HepG2 (cell line): ENCODE data around the gene TSHZ1. TPM values are rescaled to one million over a fixed set of nuclear protein-coding genes. Genes with fewer than 3 reads are reported as not detected.

Experiments
- ATAC-seq: fragments of 200-7000 bp; cut with Tn5 transposase; 3 replicates; pipeline ENCODE4 v1.9.1; 2020; ENCODE audit warnings: mild to moderate bottlenecking, moderate library complexity
- BruUV-seq: library from RNA; stranded (reverse); fragments of 400-500 nt; replicated peaks from 2 replicates; lab custom pipeline; 2021; lab: Mats Ljungman, UMichigan
- CTCF ChIA-PET: fragments of 300-600 bp; formaldehyde crosslinking; extraction: SDS; loops from one replicate; lab custom pipeline; 2021; ENCODE audit warnings: low total read pairs, inconsistent platforms, low intra/inter-chr PET ratio; lab: Yijun Ruan, JAX
- POLR2A ChIA-PET: fragments of 350-600 bp; sonication (Branson Sonifier 250); formaldehyde crosslinking; loops from one replicate; lab custom pipeline; 2020; ENCODE audit warnings: antibody characterized with exemption, inconsistent platforms; lab: Yijun Ruan, JAX
- DNase-seq: peaks from one replicate; pipeline ENCODE4 v3.0.0-alpha.2; 2015; ENCODE audit warnings: low spot score
- FAIRE-seq: peaks from 3 replicates; lab custom pipeline; 2011; peaks lifted over from hg19 to GRCh38; lab: Jason Lieb, UNC
- H2AFZ ChIP-seq: one replicate; pipeline ENCODE4 v1.6.1; 2011; ENCODE audit warnings: low read length, inconsistent platforms
- H3K27ac ChIP-seq: fragments of 300-600 bp; 3 replicates; pipeline ENCODE4 v1.8.0; 2011; ENCODE audit warnings: mixed run types, mild to moderate bottlenecking, mixed read lengths, low read length, inconsistent platforms; ENCODE audit not compliant: insufficient read depth; ENCODE audit errors: extremely low read length
- H3K27me3 ChIP-seq, 2 experiments: fragments of 200-600 bp in 1 of 2; 2 replicates in 1 of 2; 3 replicates in 1 of 2; pipeline versions ENCODE4 v1.6.0 to v1.8.0; 2011; ENCODE audit warnings: low read length in 2 of 2, mild to moderate bottlenecking in 2 of 2, moderate library complexity in 2 of 2, inconsistent platforms in 1 of 2; ENCODE audit not compliant: insufficient read depth in 2 of 2, control insufficient read depth in 1 of 2
- H3K36me3 ChIP-seq, 2 experiments: fragments of 200-600 bp in 1 of 2; replicated peaks in 1 of 2; 2 replicates in 1 of 2; 3 replicates in 1 of 2; pipeline versions ENCODE4 v1.5.1 to v1.8.0; 2011; ENCODE audit warnings: low read length in 2 of 2, inconsistent platforms in 1 of 2; ENCODE audit not compliant: insufficient read depth in 2 of 2, control insufficient read depth in 1 of 2
- H3K4me1 ChIP-seq: 2 replicates; pipeline ENCODE4 v1.5.1; 2012; ENCODE audit warnings: low read length, inconsistent platforms; ENCODE audit not compliant: insufficient read depth
- H3K4me2 ChIP-seq: 2 replicates; pipeline ENCODE4 v1.6.0; 2011; ENCODE audit warnings: low read depth, low read length, inconsistent platforms
- H3K4me3 ChIP-seq, 3 experiments: fragments of 200-600 bp in 1 of 3; sonication (generic), shearing (Covaris generic) in 1 of 3; replicated peaks in 1 of 3; 2 replicates each; pipeline ENCODE4 v1.5.1; 2011 to 2016; ENCODE audit warnings: low read length in 3 of 3, inconsistent platforms in 2 of 3, low read depth in 2 of 3, mild to moderate bottlenecking in 2 of 3, control low read depth in 1 of 3, mixed read lengths in 1 of 3; ENCODE audit not compliant: insufficient read depth in 1 of 3
- H3K79me2 ChIP-seq: one replicate; pipeline ENCODE4 v1.6.1; 2011; ENCODE audit warnings: low read length, inconsistent platforms; ENCODE audit not compliant: insufficient read depth
- H3K9ac ChIP-seq: 2 replicates; pipeline ENCODE4 v1.6.0; 2011; ENCODE audit warnings: mild to moderate bottlenecking, low read depth, low read length, inconsistent platforms; ENCODE audit not compliant: insufficient read depth
- H3K9me3 ChIP-seq: 2 replicates; pipeline ENCODE4 v1.5.1; 2012; ENCODE audit warnings: mild to moderate bottlenecking, low read length
- H4K20me1 ChIP-seq: 2 replicates; pipeline ENCODE4 v1.6.0; 2011; ENCODE audit warnings: inconsistent platforms, mild to moderate bottlenecking, low read length, moderate library complexity; ENCODE audit not compliant: insufficient read depth
- HNRNPH1 ChIP-seq: fragments of 200-400 bp; formaldehyde crosslinking; optimal IDR thresholded peaks from 2 replicates; pipeline ENCODE3; 2017; ENCODE audit warnings: mild to moderate bottlenecking, low read depth, low read length
- RXRA ChIP-seq: sonication (generic); formaldehyde crosslinking; IDR thresholded peaks from 2 replicates; pipeline ENCODE4 v1.5.1; 2020; ENCODE audit warnings: missing genetic modification reagents
- RXRB ChIP-seq: IDR thresholded peaks from 2 replicates; pipeline ENCODE4 v1.6.1; 2016; ENCODE audit warnings: borderline replicate concordance, missing genetic modification reagents, missing compliant biosample characterization
- SOX6 ChIP-seq, 2 experiments: fragments of 450-650 bp in 1 of 2; sonication (generic) in 1 of 2; formaldehyde crosslinking in 1 of 2; IDR thresholded peaks; 2 replicates each; pipeline versions ENCODE4 v1.4.0 to v1.6.1; 2017 to 2020; ENCODE audit warnings: antibody characterized with exemption in 1 of 2, mild to moderate bottlenecking in 1 of 2, missing genetic modification reagents in 1 of 2
- THRA ChIP-seq: sonication (generic); formaldehyde crosslinking; IDR thresholded peaks from 2 replicates; pipeline ENCODE4 v1.4.0; 2020; ENCODE audit warnings: missing genetic modification reagents, borderline replicate concordance
- XRCC5 ChIP-seq: fragments of 200-400 bp; formaldehyde crosslinking; optimal IDR thresholded peaks from 2 replicates; pipeline ENCODE3; 2017; ENCODE audit warnings: mild to moderate bottlenecking, low read length
- WGBS: methylation state at CpG from one replicate; pipeline ENCODE4 v1.1.6; 2017; ENCODE audit warnings: low lambda C conversion rate; 5-methylcytosine and 5-hydroxymethylcytosine counted together
- in situ Hi-C: cut with HindIII; loops from 2 replicates; pipeline ENCODE4 v1.10.0; 2017; ENCODE audit warnings: low pct_unique_long_range_greater_than_20kb; ENCODE audit not compliant: extremely low pct_ligation_motif_present
- intact Hi-C: fragments of 100-400 bp; cut with micrococcal nuclease; formaldehyde crosslinking; loops from one replicate; pipeline ENCODE4 v1.10.0; 2022; ENCODE audit not compliant: unreplicated experiment
- polyA plus RNA-seq, 8 experiments: library from polyadenylated mRNA; depleted of rRNA in 3 of 8; stranded (reverse) in 7 of 8; unstranded in 1 of 8; fragments of >200 nt; fragmentation: Illumina TruSeq in 4 of 8; extraction: Trizol in 4 of 8; gene quantifications; 2 replicates each; pipeline versions ENCODE4 v1.2.1 to v1.2.3, GENCODE V29; 2011 to 2016; ENCODE audit warnings: low read depth in 4 of 8, missing spikeins in 1 of 8, mixed read lengths in 1 of 8; ENCODE audit not compliant: insufficient read depth in 1 of 8
- total RNA-seq, 5 experiments: library from RNA; depleted of rRNA; stranded (reverse); fragments of >200 nt; fragmentation: Illumina TruSeq; extraction: Trizol; gene quantifications; 2 replicates each; pipeline ENCODE4 v1.2.3, GENCODE V29; 2016; ENCODE audit warnings: low read depth in 1 of 5

The TSHZ1 gene
- total and polyA plus RNA-seq, 2 of the 13 experiments (the other 11 are each of a cell fraction or from before 2014, with no cell fraction given) = 2.5 to 2.7 TPM

GRCh38 chr18:75189696-75190095 is 20.9 kb upstream of the TSHZ1 start (continued):
- TF ChIP-seq THRA (CRISPR knock-in tag) (no peak), HNRNPH1 (no peak), SOX6 (IDR thresholded peaks at IDR 0.05) (no peak), SOX6 (CRISPR knock-in tag; IDR thresholded peaks at IDR 0.05) (no peak), RXRB (CRISPR knock-in tag) (no peak)

GRCh38 chr18:75192899-75193298 is 17.7 kb upstream of the TSHZ1 start:
- Histone ChIP-seq H3K4me3 (no peak overlapping the region), H3K9me3 (no peaks in the 10 kb centered on the region), H3K79me2 (no peaks in the 10 kb centered on the region), H3K9ac (no peak overlapping the region), H2AFZ (no peak overlapping the region), H4K20me1 (no peaks in the 10 kb centered on the region), H3K36me3 (no peaks in the 10 kb centered on the region), H3K4me1 (no peaks in the 10 kb centered on the region), H3K27me3 (no peaks in the 10 kb centered on the region), H3K4me2 (no peak overlapping the region), H3K27ac (no peak overlapping the region)
- BruUV-seq = no TSS peak
- CTCF ChIA-PET = no interaction called here
- FAIRE-seq (no peak), ATAC-seq (no peak), DNase-seq (no peak)
- TF ChIP-seq RXRA (CRISPR knock-in tag) (no peak), XRCC5 (no peak)
- POLR2A ChIA-PET = no interaction called here
- in situ Hi-C loops = no loop called here
- WGBS = 68% methylated on average over 5 of the region's 7 CpGs
- intact Hi-C loops = no loop called here
